RWPE2 (cell line): ENCODE results near the gene CNTFR.
A peak's percentile ranks its signal among the peaks of the same experiment; 100 is the strongest.

Experiments
- ATAC-seq: fragments of 200-7000 bp; cut with Tn5 transposase; 3 replicates; pipeline ENCODE4 v1.9.1; 2021; ENCODE audit warnings: low read depth
- DNase-seq: peaks from one replicate; pipeline ENCODE4 v3.0.0-alpha.2; 2020; ENCODE audit warnings: low spot score
- H3K27ac ChIP-seq: fragments of 450-650 bp; 2 replicates; pipeline ENCODE4 v1.5.1; 2017; ENCODE audit warnings: mild to moderate bottlenecking; ENCODE audit not compliant: poor library complexity, severe bottlenecking
- H3K27me3 ChIP-seq: fragments of 250-450 bp; sonication (Bioruptor Pico); 2 replicates; pipeline ENCODE4 v1.5.1; 2021; ENCODE audit warnings: mild to moderate bottlenecking, moderate library complexity; ENCODE audit not compliant: insufficient read depth, poor library complexity, severe bottlenecking
- H3K36me3 ChIP-seq: fragments of 250-450 bp; sonication (Bioruptor Pico); 2 replicates; pipeline ENCODE4 v1.5.1; 2020; ENCODE audit warnings: low read depth, mild to moderate bottlenecking, moderate library complexity
- H3K4me1 ChIP-seq: fragments of 250-450 bp; sonication (Bioruptor Pico); 2 replicates; pipeline ENCODE4 v1.5.1; 2021; ENCODE audit warnings: mild to moderate bottlenecking, moderate library complexity; ENCODE audit not compliant: insufficient read depth, poor library complexity, severe bottlenecking
- H3K4me3 ChIP-seq: fragments of 250-450 bp; sonication (Bioruptor Pico); 2 replicates; pipeline ENCODE4 v1.5.1; 2021; ENCODE audit warnings: mild to moderate bottlenecking, moderate library complexity; ENCODE audit not compliant: severe bottlenecking
- H3K9me3 ChIP-seq: fragments of 250-450 bp; sonication (Bioruptor Pico); 2 replicates; pipeline ENCODE4 v1.5.1; 2021; ENCODE audit warnings: mild to moderate bottlenecking, moderate library complexity; ENCODE audit not compliant: severe bottlenecking
- CTCF ChIP-seq: fragments of 450-650 bp; IDR thresholded peaks from one replicate; pipeline ENCODE4 v1.5.1; 2017; ENCODE audit warnings: mild to moderate bottlenecking, moderate library complexity; ENCODE audit not compliant: poor library complexity, severe bottlenecking

The CNTFR gene

DNA sequence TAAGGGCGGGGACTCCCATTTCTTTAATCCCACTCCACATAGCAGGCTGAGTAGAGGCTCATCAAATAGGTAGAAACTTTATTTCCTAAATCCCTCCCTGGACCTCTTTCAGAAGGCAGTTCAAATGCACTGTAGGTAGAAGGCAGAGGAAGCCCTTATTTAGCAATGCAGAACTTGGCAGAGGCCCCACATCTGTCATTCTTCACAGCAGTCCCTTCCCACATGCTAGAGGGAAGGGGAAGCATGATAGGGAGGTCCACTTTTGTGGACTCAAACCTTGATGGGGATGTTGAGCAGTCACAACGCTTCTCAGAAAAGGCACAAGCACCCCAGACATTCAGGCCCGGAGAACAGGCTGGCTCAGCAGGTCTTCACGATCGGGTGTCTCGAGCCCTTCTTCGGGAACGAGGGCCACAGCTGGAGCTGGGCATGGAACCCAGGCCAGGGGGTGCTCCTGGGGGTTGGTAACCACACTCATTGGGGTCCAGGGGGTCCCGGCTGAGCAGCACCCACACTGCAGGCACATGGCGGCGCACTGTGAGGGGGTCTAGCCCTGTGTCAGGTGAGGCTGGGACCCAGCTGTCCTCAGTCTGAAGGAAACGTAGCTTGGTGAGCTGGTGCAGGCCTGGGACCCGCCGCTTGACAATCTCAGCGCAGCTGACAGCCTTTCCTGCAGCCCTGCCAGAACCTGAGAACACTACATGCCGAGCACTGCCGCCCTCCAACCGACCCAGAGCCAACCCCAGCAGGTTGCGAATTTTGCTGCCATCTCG is 21.1 kb upstream of the CNTFR start:
- TF ChIP-seq CTCF = no peak
- no peaks in the 10 kb centered on the region for H3K36me3 ChIP-seq
- no peaks in the 10 kb centered on the region for H3K4me1 ChIP-seq
- DNase-seq (no peak), ATAC-seq (no peak)
- H3K4me3 ChIP-seq = peak overlapping the region; percentile 57
- peak overlapping the region; percentile 73 for H3K27ac ChIP-seq
- no peaks in the 10 kb centered on the region for H3K9me3 ChIP-seq
- no peaks in the 10 kb centered on the region for H3K27me3 ChIP-seq

- no peak for ATAC-seq
- no peak overlapping the region for H3K4me3 ChIP-seq
- H3K4me1 ChIP-seq = no peaks in the 10 kb centered on the region
- no peaks in the 10 kb centered on the region for H3K36me3 ChIP-seq
- no peak overlapping the region for H3K27ac ChIP-seq
- no peak for DNase-seq
- H3K9me3 ChIP-seq = no peaks in the 10 kb centered on the region
- no peak for TF ChIP-seq CTCF
- H3K27me3 ChIP-seq = no peaks in the 10 kb centered on the region
Observed at GRCh38 chr9:34607331-34607730, 17.8 kb upstream of the CNTFR start.

GRCh38 chr9:34606905-34607304 is 17.4 kb upstream of the CNTFR start:
- ATAC-seq (no peak), DNase-seq (no peak)
- Histone ChIP-seq H3K4me1 (no peaks in the 10 kb centered on the region), H3K27ac (no peak overlapping the region), H3K4me3 (no peak overlapping the region), H3K9me3 (no peaks in the 10 kb centered on the region), H3K27me3 (no peaks in the 10 kb centered on the region), H3K36me3 (no peaks in the 10 kb centered on the region)
- no peak for TF ChIP-seq CTCF

GRCh38 chr9:34606190-34606589 is 16.7 kb upstream of the CNTFR start:
- TF ChIP-seq CTCF = no peak
- H3K27me3 ChIP-seq = no peaks in the 10 kb centered on the region
- no peak overlapping the region for H3K27ac ChIP-seq
- H3K36me3 ChIP-seq = no peaks in the 10 kb centered on the region
- ATAC-seq = no peak
- H3K9me3 ChIP-seq = no peaks in the 10 kb centered on the region
- H3K4me3 ChIP-seq = no peak overlapping the region
- DNase-seq = no peak
- H3K4me1 ChIP-seq = no peaks in the 10 kb centered on the region

DNA sequence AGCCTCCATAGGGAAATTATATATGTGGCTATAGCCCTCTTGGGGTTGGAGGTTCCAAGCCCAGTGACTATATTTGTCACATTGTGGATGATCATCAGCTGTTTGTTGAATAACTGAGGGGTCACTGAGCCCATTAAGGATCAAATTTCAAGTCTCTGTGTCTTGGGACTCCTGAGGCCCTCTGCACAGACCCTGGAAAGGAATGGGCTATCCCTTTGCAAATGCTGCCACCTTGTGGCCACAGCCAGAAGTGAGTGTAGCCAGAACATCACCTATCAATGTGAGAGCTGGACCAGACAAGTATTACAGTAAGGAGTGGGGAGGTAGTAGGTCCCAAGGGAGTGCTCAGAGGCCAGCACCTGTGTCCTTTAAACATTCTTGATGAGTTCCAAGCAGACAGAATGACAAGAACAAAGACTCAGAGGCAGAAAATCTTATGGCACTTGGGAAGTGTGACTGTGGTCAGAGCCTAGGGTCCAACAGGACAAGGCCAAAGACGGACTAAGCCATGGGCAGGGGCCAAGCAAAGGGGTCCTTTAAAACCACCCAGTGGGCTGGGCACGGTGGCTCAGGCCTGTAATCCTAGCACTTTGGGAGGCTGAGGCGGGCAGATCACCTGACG is 14.2 kb upstream of the CNTFR start:
- Histone ChIP-seq H3K9me3 (no peaks in the 10 kb centered on the region), H3K27me3 (no peaks in the 10 kb centered on the region), H3K36me3 (no peaks in the 10 kb centered on the region), H3K4me1 (peaks cover 8% of the 10 kb centered on the region), H3K4me3 (no peak overlapping the region), H3K27ac (no peak overlapping the region)
- peak; percentile 92 for TF ChIP-seq CTCF
- ATAC-seq (peak; percentile 77; the same call in 2 of the 3 replicates), DNase-seq (no peak)
